C4-2B (cell line): ENCODE data around the gene ELANE.
"Not testable (repeated sequence)": the region's sequence is repeated elsewhere in the genome, so short reads cannot be mapped to it uniquely, and the experiment has no call there.

Experiments used
- ZFX ChIP-seq: fragments of 450-650 bp; IDR thresholded peaks from 2 replicates; pipeline ENCODE4 v1.6.1; 2017
- TF ChIP-seq, protein P1 (sequence below): fragments of 450-650 bp; conservative IDR thresholded peaks from 2 replicates; pipeline ENCODE4 v1.5.1; 2017; ENCODE audit warnings: mild to moderate bottlenecking

GRCh38 chr19:877992-878660, 26.0 kb downstream of the ELANE start:
- TF ChIP-seq, protein P1, sequence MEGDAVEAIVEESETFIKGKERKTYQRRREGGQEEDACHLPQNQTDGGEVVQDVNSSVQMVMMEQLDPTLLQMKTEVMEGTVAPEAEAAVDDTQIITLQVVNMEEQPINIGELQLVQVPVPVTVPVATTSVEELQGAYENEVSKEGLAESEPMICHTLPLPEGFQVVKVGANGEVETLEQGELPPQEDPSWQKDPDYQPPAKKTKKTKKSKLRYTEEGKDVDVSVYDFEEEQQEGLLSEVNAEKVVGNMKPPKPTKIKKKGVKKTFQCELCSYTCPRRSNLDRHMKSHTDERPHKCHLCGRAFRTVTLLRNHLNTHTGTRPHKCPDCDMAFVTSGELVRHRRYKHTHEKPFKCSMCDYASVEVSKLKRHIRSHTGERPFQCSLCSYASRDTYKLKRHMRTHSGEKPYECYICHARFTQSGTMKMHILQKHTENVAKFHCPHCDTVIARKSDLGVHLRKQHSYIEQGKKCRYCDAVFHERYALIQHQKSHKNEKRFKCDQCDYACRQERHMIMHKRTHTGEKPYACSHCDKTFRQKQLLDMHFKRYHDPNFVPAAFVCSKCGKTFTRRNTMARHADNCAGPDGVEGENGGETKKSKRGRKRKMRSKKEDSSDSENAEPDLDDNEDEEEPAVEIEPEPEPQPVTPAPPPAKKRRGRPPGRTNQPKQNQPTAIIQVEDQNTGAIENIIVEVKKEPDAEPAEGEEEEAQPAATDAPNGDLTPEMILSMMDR = not testable (repeated sequence)
- not testable (repeated sequence) for TF ChIP-seq ZFX
